HG02623 (cell line): ENCODE data around the gene G6PC3.
"Not testable (repeated sequence)": the region's sequence is repeated elsewhere in the genome, so short reads cannot be mapped to it uniquely, and the experiment has no call there.

Experiments used
- ATAC-seq: cut with Tn5 transposase; IDR thresholded peaks from one replicate; pipeline ENCODE4 v1.9.1; 2021; ENCODE audit warnings: moderate library complexity; ENCODE audit not compliant: unreplicated experiment

Gene G6PC3

DNA sequence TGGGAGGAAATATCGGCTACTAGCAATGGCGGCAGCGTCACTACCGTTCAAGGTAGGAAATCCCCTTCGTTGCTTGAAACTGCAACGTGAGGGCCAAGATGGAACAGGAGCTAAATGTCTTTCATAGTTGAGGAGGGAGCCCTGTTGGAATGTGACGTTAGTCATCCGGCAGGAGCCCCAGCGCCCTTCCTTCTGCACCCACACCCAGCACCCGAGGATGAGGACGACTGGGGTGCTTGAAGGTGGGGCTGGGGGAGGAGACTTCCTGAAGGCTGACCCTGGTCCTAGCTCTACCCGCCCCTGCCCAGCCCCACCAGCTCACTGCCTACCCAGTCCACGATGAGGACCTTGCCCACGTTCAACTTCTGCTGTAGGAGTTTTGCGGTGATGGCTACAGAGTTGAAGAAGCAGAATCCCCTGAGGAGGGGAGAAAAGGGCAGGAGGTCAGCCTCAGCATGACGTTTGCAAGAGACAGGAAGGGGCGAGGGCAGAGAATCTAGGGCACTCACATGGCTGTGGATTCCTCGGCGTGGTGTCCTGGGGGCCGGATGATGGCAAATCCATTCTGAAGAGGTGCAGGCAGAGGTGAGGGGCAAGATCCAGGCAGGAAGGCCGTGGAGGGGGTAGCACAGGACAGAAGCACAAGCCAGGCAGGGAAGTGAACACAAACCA lies 11.9 kb downstream of the G6PC3 start:
- no peak for ATAC-seq

DNA sequence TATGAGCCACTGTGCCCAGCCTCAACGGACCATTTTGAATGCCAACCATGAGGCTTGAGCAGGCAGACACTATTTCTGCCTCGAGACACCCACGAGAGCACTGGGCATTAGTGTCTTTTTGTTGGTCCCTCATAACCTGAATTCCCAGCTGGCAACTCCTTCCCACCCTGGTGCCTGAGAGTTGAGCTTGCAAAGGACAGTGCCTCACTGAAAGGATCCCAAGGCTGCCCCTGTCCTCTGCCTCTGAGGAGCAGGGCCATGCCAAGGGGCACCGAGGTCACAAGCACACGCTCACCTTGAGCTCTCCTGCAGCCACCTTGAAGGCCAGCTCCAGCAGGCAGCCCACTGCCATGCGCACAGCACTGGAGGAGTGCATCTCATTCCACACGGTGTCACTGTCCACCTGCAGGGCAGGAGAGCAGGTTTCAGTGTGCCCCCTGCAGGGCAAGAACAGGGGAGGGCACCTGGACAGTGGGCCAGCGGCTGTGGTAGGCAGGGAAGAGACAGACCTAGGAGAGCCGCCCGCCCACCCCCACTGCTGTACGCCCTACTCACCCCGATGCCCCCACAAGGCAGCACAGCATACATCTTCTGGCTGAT lies 12.8 kb downstream of the G6PC3 start:
- ATAC-seq = no peak

DNA sequence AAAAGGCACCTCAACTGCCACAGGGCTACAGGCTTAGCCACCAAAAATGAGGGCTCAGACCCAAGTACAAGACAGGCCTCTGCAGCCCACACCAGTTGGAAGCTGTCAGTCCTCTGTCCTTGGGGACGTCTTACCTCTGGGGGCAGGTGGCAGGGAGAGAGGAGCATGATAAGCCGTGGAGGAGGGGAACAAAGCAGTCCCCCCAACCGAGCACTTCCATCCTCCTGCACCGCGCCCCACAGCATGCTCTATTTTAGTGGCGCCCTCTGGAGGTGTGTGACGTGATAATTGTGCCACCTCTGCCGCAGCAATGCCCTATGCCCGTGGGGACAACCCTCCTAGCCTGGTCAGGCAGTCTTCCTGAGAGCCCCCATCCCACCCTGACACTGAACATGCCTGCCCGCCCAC lies 13.6 kb downstream of the G6PC3 start:
- ATAC-seq = no peak

DNA sequence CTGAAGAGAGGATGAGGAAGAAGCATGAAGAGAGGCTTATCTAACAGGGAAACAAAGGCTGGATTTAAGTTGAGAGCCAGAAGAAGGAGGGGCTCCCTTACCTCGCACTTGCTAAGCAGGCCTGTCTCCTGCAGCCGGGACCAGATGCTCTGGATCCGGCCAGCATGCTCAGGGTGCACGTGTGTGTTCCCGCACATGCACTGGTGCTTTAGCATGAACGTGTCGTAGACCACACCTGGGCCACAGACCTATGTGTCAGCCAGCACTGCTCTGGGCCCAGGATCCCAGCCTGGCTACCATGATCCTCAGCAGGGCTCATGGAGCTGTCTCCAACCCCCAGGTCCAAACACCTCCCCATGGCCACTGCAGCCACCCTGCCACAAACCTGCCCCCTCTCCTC lies 14.4 kb downstream of the G6PC3 start:
- ATAC-seq = no peak

DNA sequence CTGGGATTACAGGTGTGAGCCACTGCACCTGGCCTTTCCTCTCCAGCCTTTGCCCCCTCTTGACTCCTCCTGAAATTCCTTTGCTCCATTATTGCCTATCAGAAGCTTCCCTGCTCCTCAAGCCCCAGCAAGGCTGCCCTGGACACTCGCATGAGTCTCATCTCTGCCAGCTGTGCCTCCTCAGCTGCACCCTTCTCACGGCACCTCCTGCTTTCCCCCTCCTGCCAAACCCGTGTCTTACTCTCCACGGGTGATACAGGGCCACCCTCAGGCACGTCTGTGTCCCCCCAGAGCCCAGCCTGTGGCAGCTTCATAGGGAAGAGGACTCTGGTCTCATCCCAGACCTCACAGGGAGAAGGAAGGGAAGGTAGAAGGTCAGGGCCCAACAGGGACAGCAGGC lies 15.4 kb downstream of the G6PC3 start:
- no peak for ATAC-seq

DNA sequence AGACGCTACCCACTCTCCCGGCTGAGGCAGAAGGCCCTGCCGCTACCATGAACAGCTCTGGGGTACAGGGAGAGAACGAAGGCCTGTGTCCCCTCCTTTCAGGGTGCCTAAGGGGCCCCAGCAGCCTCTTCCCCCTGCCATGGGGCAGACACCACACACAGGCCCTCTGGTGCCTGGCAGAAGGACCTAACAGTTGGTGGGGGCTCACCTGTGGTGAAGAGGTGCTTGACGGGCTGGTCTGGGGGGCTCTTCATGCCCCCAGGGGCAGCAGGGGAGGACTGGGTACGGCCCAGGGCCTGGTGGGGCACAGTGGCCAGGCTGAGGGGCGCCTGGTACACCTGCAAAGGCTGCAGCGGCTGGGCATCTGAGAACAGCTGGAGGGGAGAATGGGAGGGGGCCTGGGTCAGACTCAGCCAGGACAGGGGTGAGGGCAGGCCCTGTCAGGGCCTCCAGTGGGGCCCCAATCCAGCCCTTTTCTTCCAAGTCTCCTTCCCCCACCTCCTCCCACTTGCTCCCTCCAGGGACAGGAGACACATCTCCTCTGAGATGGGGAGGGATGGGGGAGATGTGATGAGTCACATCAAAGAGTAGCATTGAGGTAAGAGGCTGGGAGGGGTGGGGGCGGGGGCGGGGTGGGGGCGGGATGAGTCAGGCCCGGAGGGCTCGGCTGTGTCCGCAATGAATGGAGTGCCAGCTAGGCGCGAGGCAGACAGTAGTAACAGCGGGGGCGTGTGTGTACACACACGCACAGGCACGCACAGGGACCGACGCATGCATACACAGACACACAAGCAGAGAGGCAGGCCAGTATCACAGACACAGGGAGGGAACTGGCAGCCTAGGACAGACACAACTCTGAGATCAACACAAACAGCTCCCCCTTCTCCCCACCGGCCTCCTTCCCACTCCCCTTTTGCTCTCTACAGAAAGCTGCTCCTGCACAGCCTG lies 16.1 kb downstream of the G6PC3 start:
- ATAC-seq = no peak

DNA sequence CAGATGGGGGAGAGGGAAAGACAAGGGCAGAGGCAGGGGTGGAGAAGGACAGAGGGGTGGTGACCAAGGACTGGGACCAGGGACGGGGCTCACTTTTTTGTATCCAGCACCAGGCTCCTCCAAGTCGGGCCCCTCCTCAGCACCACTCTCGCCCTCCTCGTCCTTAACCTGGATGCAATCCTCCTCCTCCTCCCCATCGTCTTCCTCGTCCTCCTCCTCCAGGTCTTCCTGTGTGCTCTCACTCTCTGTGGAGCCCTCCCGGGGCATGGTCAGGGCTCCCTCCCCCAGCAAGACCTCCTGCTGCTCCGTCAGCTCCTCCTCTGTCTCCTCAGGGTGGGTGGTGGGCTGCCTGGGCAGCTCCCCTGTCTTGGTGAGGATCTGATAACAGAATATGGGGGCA lies 16.8 kb downstream of the G6PC3 start:
- no peak for ATAC-seq

DNA sequence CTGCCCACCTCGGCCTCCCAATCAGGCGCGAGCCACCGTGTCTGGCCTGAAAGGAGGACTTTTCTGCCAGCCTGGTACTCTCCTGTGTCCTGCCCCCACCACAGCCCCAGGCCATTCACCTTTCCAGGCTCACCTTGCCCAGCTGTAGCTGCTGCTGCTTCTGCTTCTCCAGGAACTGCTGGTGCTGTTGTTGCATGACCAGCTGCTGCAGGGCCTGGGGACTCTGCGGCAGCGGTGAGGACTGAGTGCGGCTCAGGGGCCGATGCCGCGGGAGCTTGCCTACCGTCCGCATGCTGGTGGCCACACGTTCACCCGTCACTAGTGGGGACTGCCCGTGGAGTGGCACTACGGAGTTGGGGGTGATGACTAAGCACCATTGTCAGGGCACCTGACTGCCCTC lies 17.7 kb downstream of the G6PC3 start:
- ATAC-seq = no peak

DNA sequence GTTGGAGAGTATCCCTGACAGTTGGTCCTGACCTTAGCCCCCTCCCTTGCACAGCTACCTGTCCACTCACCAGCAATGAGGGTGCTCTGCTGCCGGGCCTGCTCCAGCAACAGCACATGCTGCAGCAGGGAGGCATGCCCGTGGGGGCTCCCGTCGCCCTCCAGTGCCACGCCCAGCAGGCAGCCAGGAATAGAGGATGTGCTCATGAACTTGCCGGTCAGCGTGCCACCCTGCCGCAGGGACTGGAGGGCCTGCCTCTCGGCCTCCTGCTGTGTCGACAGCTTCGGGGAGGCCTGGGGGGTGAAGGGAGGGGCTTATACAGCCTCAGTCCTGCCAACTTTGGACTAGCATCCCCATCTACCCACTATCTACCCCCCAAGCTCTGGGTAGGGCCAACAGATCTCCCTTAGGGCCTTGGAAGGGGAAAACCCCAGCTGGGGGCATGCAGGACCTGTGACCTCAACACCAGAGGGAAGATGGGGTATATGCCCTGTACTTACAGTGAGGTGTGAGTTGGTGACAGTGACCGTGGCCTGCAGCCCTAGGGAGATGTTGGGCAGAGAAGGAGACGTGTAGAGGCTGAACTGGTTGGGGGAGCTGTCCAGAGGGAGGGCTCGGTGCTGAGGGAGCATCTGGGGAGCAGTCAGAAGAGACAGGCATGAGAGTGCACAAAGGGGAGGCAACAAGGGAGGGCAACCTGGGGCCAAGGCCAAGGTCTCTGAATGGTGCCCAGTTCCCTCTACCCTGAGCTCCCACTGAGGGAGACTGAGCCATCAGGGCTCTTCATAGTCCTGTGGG lies 20.9 kb downstream of the G6PC3 start:
- no peak for ATAC-seq

DNA sequence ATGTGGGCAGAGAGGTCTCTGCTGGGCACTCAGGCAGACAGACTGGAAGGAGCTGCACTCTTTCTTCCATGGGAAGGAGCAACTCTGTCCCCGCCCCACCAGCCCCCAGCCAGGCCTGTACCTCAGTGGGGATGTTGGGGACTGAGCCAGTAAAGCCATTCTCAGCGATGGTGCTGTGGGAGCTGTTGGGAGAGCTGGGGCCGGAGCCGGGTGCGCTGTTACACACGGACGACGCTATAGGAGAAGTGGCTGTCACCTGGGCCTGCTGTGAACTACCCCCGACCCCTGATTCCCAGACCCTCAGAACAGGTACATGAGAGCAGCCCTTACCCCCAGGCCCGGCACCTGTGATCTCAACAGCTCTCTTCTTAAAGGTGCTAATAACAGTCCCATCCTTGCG lies 21.5 kb downstream of the G6PC3 start:
- ATAC-seq = no peak

DNA sequence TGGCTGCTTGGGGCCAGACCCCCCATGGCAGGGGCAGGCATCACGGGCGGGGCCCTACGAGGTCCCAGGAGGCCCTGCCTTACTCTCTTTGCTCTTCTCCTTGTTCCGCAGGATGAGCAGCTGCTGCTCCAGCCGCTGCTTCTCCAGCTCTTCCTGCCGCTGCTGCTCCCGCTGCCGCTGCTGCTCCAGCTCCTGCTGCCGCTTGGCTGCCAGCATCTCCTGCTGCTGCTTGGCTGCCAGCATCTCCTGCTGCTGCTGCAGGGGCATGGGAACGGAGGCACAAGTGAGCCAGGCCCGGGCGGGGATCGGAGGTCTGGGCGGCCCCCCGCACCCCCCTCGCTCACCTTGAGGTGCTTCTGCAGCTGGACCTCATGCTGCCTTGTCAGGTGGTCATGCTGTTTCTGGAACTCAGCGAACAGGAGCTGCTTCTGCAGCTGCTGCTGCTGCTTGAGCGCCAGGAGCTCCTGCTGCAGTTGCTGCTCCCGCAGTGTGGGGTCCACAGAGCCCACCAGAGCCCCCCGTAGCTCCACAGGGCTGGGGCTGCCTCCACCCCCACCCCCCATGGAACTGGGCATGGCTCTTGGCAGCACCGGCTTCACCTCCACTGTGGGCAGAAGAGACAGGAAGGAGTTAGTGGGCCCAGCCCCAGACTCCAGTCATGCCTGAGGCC lies 22.8 kb downstream of the G6PC3 start:
- no peak for ATAC-seq

DNA sequence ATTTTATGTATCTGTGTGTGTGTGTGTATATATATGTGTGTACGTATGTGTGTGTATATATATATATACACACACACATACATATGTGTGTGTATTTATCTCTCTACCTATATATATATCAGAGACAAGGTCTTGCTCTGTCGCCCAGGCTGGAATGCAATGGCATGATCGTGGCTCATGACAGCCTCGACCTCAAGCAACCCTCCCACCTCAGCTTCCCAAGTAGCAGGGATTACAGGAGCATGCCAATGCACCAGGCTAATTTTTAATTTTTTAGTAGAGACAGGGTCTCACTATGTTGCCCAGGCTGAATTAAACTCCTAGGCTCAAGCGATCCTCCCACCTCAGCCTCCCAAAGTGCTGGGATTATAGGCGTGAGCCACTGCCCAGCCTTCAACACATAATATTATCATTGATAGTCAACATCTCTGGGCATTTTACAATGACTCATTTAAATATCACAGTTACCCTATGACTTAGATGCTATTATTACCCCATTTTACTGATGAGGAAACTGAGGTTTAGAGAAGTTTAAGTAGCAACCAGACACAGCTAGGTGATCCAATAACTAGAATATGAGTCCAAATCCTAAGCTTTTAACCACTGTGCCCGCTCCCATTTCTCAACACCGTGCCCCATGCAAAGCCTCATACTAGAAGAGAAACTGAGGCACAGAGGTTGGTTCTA lies 24.3 kb downstream of the G6PC3 start:
- no peak for ATAC-seq

DNA sequence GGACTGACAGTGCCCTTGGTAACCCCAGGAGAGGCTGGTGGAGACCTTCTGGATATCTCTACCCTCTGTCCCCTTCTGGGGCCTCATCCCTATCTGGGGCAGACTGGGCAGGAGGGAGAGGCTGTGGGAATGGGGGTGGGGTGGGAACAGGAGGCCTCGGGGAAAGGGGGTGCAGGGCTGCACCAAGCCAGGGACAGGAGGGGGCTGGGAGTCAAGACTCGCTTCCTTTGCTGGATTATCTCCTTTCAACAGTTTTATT lies 24.8 kb downstream of the G6PC3 start:
- ATAC-seq = no peak

DNA sequence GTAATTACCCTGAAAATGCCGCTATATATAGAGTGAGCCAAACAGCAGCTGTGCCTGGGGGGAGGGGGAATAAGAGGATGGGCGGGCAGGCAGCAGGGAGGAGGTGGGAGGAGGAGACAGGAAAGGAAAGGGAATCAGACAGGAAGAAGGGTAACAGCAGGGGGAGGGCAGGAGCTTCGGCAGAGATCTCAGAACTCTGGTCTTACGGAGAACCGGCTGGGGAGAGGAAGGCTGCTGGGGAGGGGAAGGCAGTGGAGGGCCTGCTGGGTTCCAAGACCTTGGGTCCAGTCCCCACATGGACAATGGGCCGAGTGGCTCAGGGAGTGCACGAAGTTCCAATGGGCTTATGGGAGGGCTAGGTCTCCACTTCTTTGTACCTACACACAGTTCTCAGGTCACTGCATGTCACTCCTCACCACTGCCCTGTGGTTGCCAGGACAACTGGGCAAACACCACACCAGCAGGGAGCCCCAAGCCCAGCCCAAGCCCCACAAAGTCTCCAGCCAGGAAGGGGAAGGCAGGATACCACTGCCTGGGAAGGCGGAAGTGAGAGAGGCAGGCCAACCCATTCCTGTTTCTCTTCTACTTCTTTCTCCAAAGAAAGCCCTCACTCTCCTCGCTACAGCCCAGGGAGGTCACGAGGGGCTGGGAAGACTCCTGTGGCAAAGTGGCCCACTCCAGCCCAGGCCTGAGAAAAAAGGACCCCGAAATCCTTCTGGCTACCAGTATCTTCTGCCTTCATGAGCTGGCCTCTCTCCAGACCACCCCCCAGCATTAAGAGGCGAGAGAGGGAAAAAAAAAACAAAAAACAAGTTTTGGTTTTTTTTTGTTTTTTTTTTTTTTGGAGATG lies 25.3 kb downstream of the G6PC3 start:
- ATAC-seq = no peak

DNA sequence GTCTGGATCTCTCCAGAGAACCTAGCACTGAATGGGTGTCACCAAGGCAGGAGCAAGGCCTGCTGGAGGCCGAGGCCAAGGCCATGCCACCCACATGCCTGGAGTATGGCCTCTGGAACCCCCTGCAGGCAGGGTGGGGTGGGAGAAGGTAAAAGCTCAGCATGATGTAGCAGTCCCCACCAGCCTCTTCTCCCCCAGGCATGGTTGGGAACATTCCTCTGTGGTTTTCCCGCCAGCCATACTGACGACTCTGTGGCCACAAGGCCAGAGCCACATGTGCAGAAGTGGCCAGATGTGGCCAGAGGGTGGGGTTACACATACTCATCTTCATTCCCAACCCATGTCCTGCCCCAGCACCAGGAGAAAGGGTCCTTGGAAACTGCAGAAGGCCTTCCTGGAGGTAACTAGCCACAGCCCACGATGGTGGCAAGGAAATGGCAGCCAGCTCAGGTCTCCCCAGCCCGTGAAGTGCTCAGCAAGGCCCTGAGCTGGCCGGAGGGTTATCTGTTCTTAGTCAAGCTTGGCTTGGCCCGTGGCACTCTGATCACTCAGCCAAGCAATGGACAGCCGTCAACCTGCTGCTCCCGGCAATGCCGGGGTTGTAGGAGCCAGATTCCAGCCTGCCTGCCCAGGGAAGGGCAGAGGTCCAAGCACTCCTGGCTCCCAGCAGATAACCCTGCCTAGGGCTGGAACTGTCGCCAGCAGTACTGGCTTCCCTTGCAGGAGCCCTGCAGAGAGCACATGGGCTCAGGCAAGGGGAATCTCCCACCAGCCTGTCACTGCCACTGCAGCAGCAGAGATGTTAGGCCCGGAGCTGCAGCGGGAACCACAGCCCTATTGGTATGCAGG lies 26.8 kb downstream of the G6PC3 start:
- ATAC-seq = no peak

DNA sequence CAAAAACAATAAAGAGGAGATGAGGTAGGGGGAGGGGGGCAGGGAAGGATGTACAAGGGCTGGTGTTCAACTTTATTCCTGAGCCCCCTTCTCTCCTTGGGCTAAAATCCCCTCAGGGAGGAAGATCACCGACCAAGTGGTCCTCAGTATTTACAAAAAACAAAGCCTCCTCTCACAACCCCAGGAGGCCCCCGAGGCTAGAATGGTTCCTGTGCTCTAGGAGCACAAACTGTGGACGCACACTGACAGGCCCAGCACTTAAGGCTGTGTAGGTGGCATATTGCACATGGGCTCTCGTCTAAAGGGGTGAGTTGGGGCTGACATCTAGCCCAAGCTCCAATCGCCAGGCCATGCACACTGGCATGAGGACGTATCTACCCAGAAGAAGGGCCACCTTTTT lies 31.3 kb downstream of the G6PC3 start:
- not testable (repeated sequence) for ATAC-seq

DNA sequence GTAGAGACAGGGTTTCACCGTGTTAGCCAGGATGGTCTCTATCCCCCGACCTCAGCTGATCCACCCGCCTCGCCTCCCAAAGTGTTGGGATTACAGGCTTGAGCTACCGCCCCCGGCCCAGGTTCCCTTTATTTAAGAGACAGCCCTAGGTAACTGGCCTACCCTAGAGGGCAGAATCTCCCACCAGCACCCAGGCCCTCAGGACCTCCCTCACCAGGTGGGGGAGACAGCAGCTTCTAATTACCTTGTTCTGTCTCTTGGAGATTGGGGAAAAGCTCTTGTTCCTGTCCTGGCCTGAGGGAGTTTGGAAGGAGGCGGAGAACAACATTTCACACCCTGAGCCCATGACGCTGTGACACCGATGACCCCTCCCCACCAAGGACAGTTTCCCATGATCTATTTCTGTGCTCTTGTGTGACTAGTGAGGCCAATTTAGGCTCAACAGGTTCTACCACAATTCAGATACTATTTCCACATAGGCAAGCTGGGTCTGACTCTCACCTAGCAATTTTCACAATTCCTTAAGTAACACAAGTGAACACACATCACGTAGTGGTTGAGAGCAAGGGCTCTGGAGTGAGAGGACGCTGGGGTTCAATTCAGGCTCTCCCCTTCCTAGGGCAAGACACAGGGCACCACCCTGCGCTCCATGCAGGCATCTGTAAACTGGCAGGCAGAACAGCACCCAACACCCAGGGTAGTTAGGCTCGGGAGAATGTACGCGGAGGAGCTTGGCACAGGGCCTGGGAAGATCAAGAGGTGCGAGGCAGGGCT lies 32.5 kb downstream of the G6PC3 start:
- no peak for ATAC-seq

DNA sequence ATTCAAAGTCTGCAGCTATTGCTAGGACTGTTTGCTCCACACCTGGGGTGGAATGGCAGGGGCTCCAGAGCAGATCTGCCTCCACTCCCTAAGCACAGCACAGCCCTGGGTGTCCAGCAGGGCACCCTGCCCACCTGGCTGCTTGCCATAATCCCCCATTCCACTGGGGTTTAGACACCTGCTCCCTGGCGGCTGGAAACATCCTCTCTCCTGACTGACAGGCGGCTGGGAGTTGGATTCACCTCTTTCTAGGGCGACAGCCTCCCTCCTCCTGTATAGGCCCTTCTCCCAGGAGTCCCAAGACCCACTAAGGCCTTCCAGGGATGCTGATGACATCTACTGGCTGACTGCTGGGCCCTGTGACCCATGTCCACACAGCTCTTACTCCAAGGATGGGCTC lies 34.9 kb downstream of the G6PC3 start:
- no peak for ATAC-seq
